Smooth muscle cell (in vitro differentiated cells): Measurements from ENCODE around the gene ANXA2. TPM values are rescaled to one million over a fixed set of nuclear protein-coding genes. Genes with fewer than 3 reads are reported as not detected.

ENCODE experiments used
- DNase-seq: peaks from one replicate; lab custom pipeline; 2025; ENCODE audit not compliant: unreplicated experiment; lab: John Stamatoyannopoulos, UW
- H2AFZ ChIP-seq: fragments of 200-600 bp; sonication (generic); 2 replicates; pipeline ENCODE4 v1.6.0; 2016; ENCODE audit warnings: antibody characterized with exemption, low read depth, mild to moderate bottlenecking
- H3F3A ChIP-seq: fragments of 200-600 bp; sonication (generic); 2 replicates; pipeline ENCODE4 v1.6.0; 2017; ENCODE audit warnings: antibody characterized with exemption, low read depth
- H3K27ac ChIP-seq: fragments of 200-600 bp; sonication (generic); 2 replicates; pipeline ENCODE4 v1.5.1; 2016; ENCODE audit warnings: low read depth, mild to moderate bottlenecking
- H3K27me3 ChIP-seq: fragments of 200-600 bp; sonication (generic); 2 replicates; pipeline ENCODE4 v1.6.1; 2016; ENCODE audit warnings: low read depth, mild to moderate bottlenecking
- H3K36me3 ChIP-seq: fragments of 200-600 bp; sonication (generic); 2 replicates; pipeline ENCODE4 v1.5.1; 2016; ENCODE audit warnings: low read depth
- H3K4me1 ChIP-seq: fragments of 200-600 bp; sonication (generic); 2 replicates; pipeline ENCODE4 v1.5.1; 2016; ENCODE audit warnings: low read depth
- H3K4me2 ChIP-seq: fragments of 200-600 bp; sonication (generic); 2 replicates; pipeline ENCODE4 v1.6.0; 2016; ENCODE audit warnings: mild to moderate bottlenecking
- H3K4me3 ChIP-seq: fragments of 200-600 bp; sonication (generic); 2 replicates; pipeline ENCODE4 v1.5.1; 2016; ENCODE audit warnings: mild to moderate bottlenecking
- H3K79me2 ChIP-seq: fragments of 200-600 bp; sonication (generic); 2 replicates; pipeline ENCODE4 v1.6.0; 2016; ENCODE audit warnings: low read depth, mild to moderate bottlenecking
- H3K9ac ChIP-seq: fragments of 200-600 bp; sonication (generic); 2 replicates; pipeline ENCODE4 v1.6.0; 2016; ENCODE audit warnings: low read depth
- H3K9me3 ChIP-seq: fragments of 200-600 bp; sonication (generic); replicated peaks from 2 replicates; pipeline ENCODE4 v1.5.1; 2016; ENCODE audit warnings: low read depth
- H4K20me1 ChIP-seq: fragments of 200-600 bp; sonication (generic); 2 replicates; pipeline ENCODE4 v1.6.0; 2016; ENCODE audit warnings: low read depth
- CTCF ChIP-seq: fragments of 200-600 bp; sonication (generic); IDR thresholded peaks from 2 replicates; pipeline ENCODE4 v1.5.1; 2017; ENCODE audit warnings: borderline replicate concordance, mild to moderate bottlenecking, antibody characterized with exemption; ENCODE audit not compliant: insufficient read depth, poor library complexity, severe bottlenecking
- WGBS: methylation state at CpG from one replicate; pipeline ENCODE4 v1.1.7; 2016; ENCODE audit warnings: low lambda C conversion rate; 5-methylcytosine and 5-hydroxymethylcytosine counted together
- polyA plus RNA-seq: library from polyadenylated mRNA; unstranded; fragments of >200 nt; fragmentation: Nextera tagmentation; extraction: Ambion mirVana; gene quantifications from 2 replicates; pipeline ENCODE4 v1.2.1, GENCODE V29; 2016
- total RNA-seq: library from RNA; depleted of rRNA; stranded (reverse); fragments of >200 nt; gene quantifications from 2 replicates; pipeline ENCODE4 v1.2.3, GENCODE V29; 2014

ANXA2 gene
- total and polyA plus RNA-seq, 2 experiments from 2014 or later, result 2,477 to 2,665 TPM

- Histone ChIP-seq H3K9ac (no peak overlapping the region), H3K4me1 (no peaks in the 10 kb centered on the region), H3K27me3 (no peaks in the 10 kb centered on the region), H4K20me1 (no peaks in the 10 kb centered on the region), H3K79me2 (peaks cover 3% of the 10 kb centered on the region), H3F3A (no peaks in the 10 kb centered on the region), H3K4me2 (no peak overlapping the region), H3K4me3 (no peak overlapping the region), H2AFZ (no peak overlapping the region), H3K36me3 (no peaks in the 10 kb centered on the region), H3K27ac (no peak overlapping the region), H3K9me3 (no peaks in the 10 kb centered on the region)
- no peak for DNase-seq
- TF ChIP-seq CTCF, result no peak
- 88% methylated on average over 2 of the region's 2 CpGs for WGBS
These were observed 44.4 kb upstream of the ANXA2 start for GRCh38 chr15:60442031-60442650.

DNA sequence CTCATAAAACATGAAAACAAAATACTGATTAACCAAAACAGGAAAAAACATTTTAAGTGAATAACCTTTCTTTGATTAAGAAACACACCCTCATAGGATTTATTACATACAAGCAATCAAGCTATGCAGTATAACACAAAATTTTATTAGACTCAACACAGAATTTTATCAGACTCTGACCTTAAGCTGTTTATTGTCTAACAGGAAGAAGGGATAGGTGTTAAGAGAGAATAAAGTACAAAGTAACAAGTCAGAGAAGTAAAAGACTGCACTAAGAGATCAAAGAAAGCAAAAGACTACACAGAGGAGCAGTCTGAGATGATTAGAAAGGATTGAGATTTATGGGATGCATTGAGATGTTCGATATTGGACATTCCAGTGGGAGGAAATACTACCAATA lies 43.5 kb upstream of the ANXA2 start:
- no peak for DNase-seq
- 82% methylated on average over 1 of the region's 1 CpG for WGBS
- Histone ChIP-seq H3K27ac (no peak overlapping the region), H3K9ac (no peak overlapping the region), H3K27me3 (no peaks in the 10 kb centered on the region), H4K20me1 (no peaks in the 10 kb centered on the region), H3K4me1 (no peaks in the 10 kb centered on the region), H3K79me2 (peaks cover 3% of the 10 kb centered on the region), H3K4me3 (no peak overlapping the region), H3F3A (no peaks in the 10 kb centered on the region), H3K4me2 (no peak overlapping the region), H2AFZ (no peak overlapping the region), H3K36me3 (no peaks in the 10 kb centered on the region), H3K9me3 (no peaks in the 10 kb centered on the region)
- TF ChIP-seq CTCF, result no peak

DNA sequence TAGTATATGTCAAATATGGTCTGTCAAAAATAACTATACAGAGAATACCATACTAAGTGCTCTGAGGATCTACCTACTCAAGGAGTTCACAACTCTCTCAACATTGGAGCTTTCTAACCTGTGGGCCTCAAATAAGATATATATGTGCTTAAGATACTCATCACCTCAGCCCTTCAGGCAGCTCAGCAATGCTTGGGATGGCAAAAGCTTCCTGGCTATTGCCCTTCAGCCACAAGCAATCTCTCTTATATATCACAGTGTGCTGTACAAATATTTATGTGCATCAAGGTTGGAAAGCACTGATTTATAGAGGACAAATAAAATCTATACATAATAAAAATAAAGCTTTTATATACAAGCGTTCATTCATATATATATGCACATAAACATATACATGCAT lies 40.9 kb upstream of the ANXA2 start:
- H3K9ac ChIP-seq, result no peak overlapping the region
- no peak overlapping the region for H3K4me2 ChIP-seq
- no peaks in the 10 kb centered on the region for H3K27me3 ChIP-seq
- no peaks in the 10 kb centered on the region for H3K36me3 ChIP-seq
- H4K20me1 ChIP-seq, result no peaks in the 10 kb centered on the region
- no peak overlapping the region for H3K27ac ChIP-seq
- H3K9me3 ChIP-seq, result no peaks in the 10 kb centered on the region
- H3K4me3 ChIP-seq, result no peak overlapping the region
- H3K4me1 ChIP-seq, result no peaks in the 10 kb centered on the region
- H3F3A ChIP-seq, result no peaks in the 10 kb centered on the region
- TF ChIP-seq CTCF, result no peak
- WGBS, result 88% methylated on average over 1 of the region's 1 CpG
- no peak for DNase-seq
- H2AFZ ChIP-seq, result no peak overlapping the region
- peaks cover 3% of the 10 kb centered on the region for H3K79me2 ChIP-seq

GRCh38 chr15:60428935-60429334 lies 31.1 kb upstream of the ANXA2 start:
- Histone ChIP-seq H3K9me3 (no peaks in the 10 kb centered on the region), H2AFZ (no peak overlapping the region), H3F3A (peaks cover 2% of the 10 kb centered on the region), H3K27me3 (no peaks in the 10 kb centered on the region), H3K27ac (no peak overlapping the region), H3K79me2 (no peaks in the 10 kb centered on the region), H3K36me3 (peaks cover 4% of the 10 kb centered on the region), H3K4me3 (no peak overlapping the region), H3K9ac (no peak overlapping the region), H3K4me2 (no peak overlapping the region), H3K4me1 (peaks cover 4% of the 10 kb centered on the region), H4K20me1 (no peaks in the 10 kb centered on the region)
- TF ChIP-seq CTCF, result no peak
- no peak for DNase-seq
- WGBS, result 94% methylated on average over 1 of the region's 1 CpG
